Panc1 (cell line): Measurements from ENCODE around the gene NEB. TPM values are rescaled to one million over a fixed set of nuclear protein-coding genes. Genes with fewer than 3 reads are reported as not detected.

Experiments
- ATAC-seq: fragments of 200-7000 bp; cut with Tn5 transposase; 2 replicates; pipeline ENCODE4 v1.9.1; 2020; ENCODE audit warnings: mild to moderate bottlenecking, moderate library complexity
- BruUV-seq: library from RNA; stranded (reverse); fragments of 400-500 nt; replicated peaks from 2 replicates; lab custom pipeline; 2021; lab: Mats Ljungman, UMichigan
- CTCF ChIA-PET: fragments of 300-600 bp; sonication (Branson Sonifier 250); formaldehyde crosslinking; loops from one replicate; lab custom pipeline; 2022; ENCODE audit warnings: antibody characterized with exemption; lab: Charles Lee
- POLR2A ChIA-PET: fragments of 300-600 bp; sonication (Branson Sonifier 250); formaldehyde crosslinking; loops from one replicate; lab custom pipeline; 2022; ENCODE audit warnings: antibody characterized with exemption; lab: Charles Lee
- DNase-seq: peaks from one replicate; pipeline ENCODE4 v3.0.0-alpha.2; 2010; ENCODE audit warnings: low read depth, low spot score
- H3K27ac ChIP-seq: 2 replicates; pipeline ENCODE4 v1.5.1; 2011; ENCODE audit warnings: mild to moderate bottlenecking, low read length, inconsistent platforms
- H3K27me3 ChIP-seq: fragments of 200-500 bp; sonication (Bioruptor generic); 2 replicates; pipeline ENCODE4 v1.6.0; 2014; ENCODE audit warnings: low read length, inconsistent platforms; ENCODE audit not compliant: control insufficient read depth, insufficient read depth
- H3K36me3 ChIP-seq: fragments of 200-500 bp; sonication (Bioruptor generic); 2 replicates; pipeline ENCODE4 v1.5.1; 2014; ENCODE audit warnings: inconsistent platforms, mild to moderate bottlenecking, low read length, moderate library complexity; ENCODE audit not compliant: control insufficient read depth, insufficient read depth
- H3K4me1 ChIP-seq: 2 replicates; pipeline ENCODE4 v1.5.1; 2011; ENCODE audit warnings: inconsistent platforms, mild to moderate bottlenecking, low read length, moderate library complexity; ENCODE audit not compliant: control insufficient read depth, insufficient read depth
- H3K4me3 ChIP-seq, 2 experiments: 2 replicates each; pipeline ENCODE4 v1.5.1; 2011 to 2012; ENCODE audit warnings: low read depth in 2 of 2, low read length in 2 of 2, mild to moderate bottlenecking in 2 of 2, inconsistent platforms in 1 of 2, moderate library complexity in 1 of 2
- H3K9me3 ChIP-seq: fragments of 200-500 bp; sonication (Bioruptor generic); 2 replicates; pipeline ENCODE4 v1.5.1; 2014; ENCODE audit warnings: low read depth, mild to moderate bottlenecking, inconsistent platforms, low read length, moderate library complexity; ENCODE audit not compliant: control insufficient read depth, insufficient read depth
- POLR2AphosphoS5 ChIP-seq: IDR thresholded peaks from 2 replicates; pipeline ENCODE4 v1.6.1; 2012; ENCODE audit warnings: mild to moderate bottlenecking, low read depth, low read length, moderate library complexity
- SIN3A ChIP-seq: IDR thresholded peaks from 2 replicates; pipeline ENCODE4 v1.6.1; 2012; ENCODE audit warnings: low read depth, mild to moderate bottlenecking, low read length, moderate library complexity, borderline replicate concordance; ENCODE audit not compliant: insufficient read depth
- TCF7L2 ChIP-seq: IDR thresholded peaks from 2 replicates; pipeline ENCODE4 v1.6.1; 2011; ENCODE audit warnings: mild to moderate bottlenecking, low read depth, low read length, inconsistent platforms
- in situ Hi-C: cut with HindIII; loops from 2 replicates; pipeline ENCODE4 v1.10.0; 2016; ENCODE audit warnings: low sequenced_read_pairs, low pct_unique_long_range_greater_than_20kb
- intact Hi-C: fragments of 100-400 bp; cut with micrococcal nuclease; formaldehyde crosslinking; loops from one replicate; pipeline ENCODE4 v1.10.0; 2022; ENCODE audit not compliant: unreplicated experiment
- total RNA-seq: library from RNA; stranded (reverse); gene quantifications from one replicate; pipeline ENCODE4 v1.2.1, GENCODE V29; 2021; ENCODE audit not compliant: unreplicated experiment
- TF ChIP-seq, protein P1 (sequence below): fragments of 450-650 bp; IDR thresholded peaks from 2 replicates; pipeline ENCODE4 v1.5.1; 2017; ENCODE audit warnings: mild to moderate bottlenecking
- TF ChIP-seq, protein P2 (sequence below), 2 experiments: IDR thresholded peaks; 2 replicates each; pipeline ENCODE4 v1.6.1; 2011 to 2012; ENCODE audit warnings: low read depth in 2 of 2, control low read depth in 1 of 2, low read length in 1 of 2, mild to moderate bottlenecking in 1 of 2, moderate library complexity in 1 of 2; ENCODE audit not compliant: insufficient read depth in 1 of 2

Gene NEB
- total RNA-seq, 1 experiment from 2014 or later: 0.10 TPM

DNA sequence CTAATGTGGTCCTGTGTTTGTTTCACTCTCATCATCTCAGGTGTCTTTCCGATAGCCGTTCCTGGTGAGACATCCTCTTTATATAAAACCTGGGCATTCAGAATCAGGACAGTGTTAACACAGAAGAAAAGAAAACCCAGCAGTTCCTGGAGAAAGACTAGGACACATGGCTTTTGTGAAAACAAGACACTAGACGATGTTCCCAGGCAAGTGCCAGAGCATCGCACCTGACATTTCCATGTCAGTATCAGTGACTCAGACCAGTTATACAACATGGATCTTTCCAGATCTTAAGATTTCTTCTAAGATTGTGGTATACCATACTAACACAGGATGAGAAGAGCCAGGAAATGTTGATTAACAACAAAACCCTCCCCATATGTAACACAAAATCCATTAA lies 228.1 kb downstream of the NEB start:
- ChIA-PET POLR2A (no interaction called here), CTCF (no interaction called here)
- in situ Hi-C loops (no loop called here), intact Hi-C loops (no loop called here)
- H3K4me3 ChIP-seq: no peak overlapping the region
- no TSS peak for BruUV-seq
- DNase-seq: no peak
- no peaks in the 10 kb centered on the region for H3K4me1 ChIP-seq
- no peaks in the 10 kb centered on the region for H3K36me3 ChIP-seq
- no peaks in the 10 kb centered on the region for H3K9me3 ChIP-seq
- no peaks in the 10 kb centered on the region for H3K27me3 ChIP-seq
- ATAC-seq: no peak
- TF ChIP-seq, protein P1, sequence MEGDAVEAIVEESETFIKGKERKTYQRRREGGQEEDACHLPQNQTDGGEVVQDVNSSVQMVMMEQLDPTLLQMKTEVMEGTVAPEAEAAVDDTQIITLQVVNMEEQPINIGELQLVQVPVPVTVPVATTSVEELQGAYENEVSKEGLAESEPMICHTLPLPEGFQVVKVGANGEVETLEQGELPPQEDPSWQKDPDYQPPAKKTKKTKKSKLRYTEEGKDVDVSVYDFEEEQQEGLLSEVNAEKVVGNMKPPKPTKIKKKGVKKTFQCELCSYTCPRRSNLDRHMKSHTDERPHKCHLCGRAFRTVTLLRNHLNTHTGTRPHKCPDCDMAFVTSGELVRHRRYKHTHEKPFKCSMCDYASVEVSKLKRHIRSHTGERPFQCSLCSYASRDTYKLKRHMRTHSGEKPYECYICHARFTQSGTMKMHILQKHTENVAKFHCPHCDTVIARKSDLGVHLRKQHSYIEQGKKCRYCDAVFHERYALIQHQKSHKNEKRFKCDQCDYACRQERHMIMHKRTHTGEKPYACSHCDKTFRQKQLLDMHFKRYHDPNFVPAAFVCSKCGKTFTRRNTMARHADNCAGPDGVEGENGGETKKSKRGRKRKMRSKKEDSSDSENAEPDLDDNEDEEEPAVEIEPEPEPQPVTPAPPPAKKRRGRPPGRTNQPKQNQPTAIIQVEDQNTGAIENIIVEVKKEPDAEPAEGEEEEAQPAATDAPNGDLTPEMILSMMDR: no peak
- TF ChIP-seq POLR2AphosphoS5 (no peak), TCF7L2 (no peak), SIN3A (no peak)
- TF ChIP-seq, protein P2, sequence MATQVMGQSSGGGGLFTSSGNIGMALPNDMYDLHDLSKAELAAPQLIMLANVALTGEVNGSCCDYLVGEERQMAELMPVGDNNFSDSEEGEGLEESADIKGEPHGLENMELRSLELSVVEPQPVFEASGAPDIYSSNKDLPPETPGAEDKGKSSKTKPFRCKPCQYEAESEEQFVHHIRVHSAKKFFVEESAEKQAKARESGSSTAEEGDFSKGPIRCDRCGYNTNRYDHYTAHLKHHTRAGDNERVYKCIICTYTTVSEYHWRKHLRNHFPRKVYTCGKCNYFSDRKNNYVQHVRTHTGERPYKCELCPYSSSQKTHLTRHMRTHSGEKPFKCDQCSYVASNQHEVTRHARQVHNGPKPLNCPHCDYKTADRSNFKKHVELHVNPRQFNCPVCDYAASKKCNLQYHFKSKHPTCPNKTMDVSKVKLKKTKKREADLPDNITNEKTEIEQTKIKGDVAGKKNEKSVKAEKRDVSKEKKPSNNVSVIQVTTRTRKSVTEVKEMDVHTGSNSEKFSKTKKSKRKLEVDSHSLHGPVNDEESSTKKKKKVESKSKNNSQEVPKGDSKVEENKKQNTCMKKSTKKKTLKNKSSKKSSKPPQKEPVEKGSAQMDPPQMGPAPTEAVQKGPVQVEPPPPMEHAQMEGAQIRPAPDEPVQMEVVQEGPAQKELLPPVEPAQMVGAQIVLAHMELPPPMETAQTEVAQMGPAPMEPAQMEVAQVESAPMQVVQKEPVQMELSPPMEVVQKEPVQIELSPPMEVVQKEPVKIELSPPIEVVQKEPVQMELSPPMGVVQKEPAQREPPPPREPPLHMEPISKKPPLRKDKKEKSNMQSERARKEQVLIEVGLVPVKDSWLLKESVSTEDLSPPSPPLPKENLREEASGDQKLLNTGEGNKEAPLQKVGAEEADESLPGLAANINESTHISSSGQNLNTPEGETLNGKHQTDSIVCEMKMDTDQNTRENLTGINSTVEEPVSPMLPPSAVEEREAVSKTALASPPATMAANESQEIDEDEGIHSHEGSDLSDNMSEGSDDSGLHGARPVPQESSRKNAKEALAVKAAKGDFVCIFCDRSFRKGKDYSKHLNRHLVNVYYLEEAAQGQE (IDR thresholded peaks at IDR 0.05; ENCODE audit: insufficient read depth in 1 of 2, low read depth in 2 of 2, low read length in 1 of 2): no peak
- no peak overlapping the region for H3K27ac ChIP-seq

GRCh38 chr2:151498178-151498577 lies 236.1 kb downstream of the NEB start:
- Histone ChIP-seq H3K36me3 (no peaks in the 10 kb centered on the region), H3K27me3 (no peaks in the 10 kb centered on the region), H3K4me3 (no peak overlapping the region), H3K27ac (no peak overlapping the region), H3K9me3 (no peaks in the 10 kb centered on the region), H3K4me1 (no peaks in the 10 kb centered on the region)
- TF ChIP-seq, protein P1: no peak
- no peak for TF ChIP-seq SIN3A
- TF ChIP-seq, protein P2 (IDR thresholded peaks at IDR 0.05; ENCODE audit: insufficient read depth in 1 of 2, low read depth in 2 of 2, low read length in 1 of 2): no peak
- no peak for TF ChIP-seq TCF7L2
- TF ChIP-seq POLR2AphosphoS5: no peak
- intact Hi-C loops (no loop called here), in situ Hi-C loops (no loop called here)
- no TSS peak for BruUV-seq
- POLR2A ChIA-PET: no interaction called here
- CTCF ChIA-PET: no interaction called here
- ATAC-seq: no peak
- no peak for DNase-seq
